ENCODE data around the gene PSG5. TPM values are rescaled to one million over a fixed set of nuclear protein-coding genes. Genes with fewer than 3 reads are reported as not detected.
"Not testable (repeated sequence)": the region's sequence is repeated elsewhere in the genome, so short reads cannot be mapped to it uniquely, and the experiment has no call there.

PSG5 gene
- total and polyA plus RNA-seq, 5 experiments from 2014 or later: not detected

DNA sequence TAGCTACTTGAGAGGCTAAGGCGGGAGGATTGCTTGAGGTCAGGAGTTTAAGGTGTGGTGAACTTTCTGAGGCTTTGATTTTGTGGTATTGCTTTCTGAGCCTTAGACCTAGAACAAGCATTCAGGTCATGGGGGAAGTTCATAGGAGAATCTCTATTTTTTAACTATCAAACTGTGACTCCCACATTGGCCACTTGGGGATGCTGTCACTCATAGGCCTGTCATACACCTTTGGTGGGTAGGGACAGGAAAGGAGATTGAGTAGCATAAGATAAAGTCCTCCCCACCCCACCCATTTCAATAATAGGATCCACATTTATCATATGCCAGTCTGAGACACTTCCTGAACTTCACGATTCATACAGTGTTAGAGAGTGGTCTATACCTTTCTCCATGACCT is 62.0 kb downstream of the PSG5 start:
- POLR2A ChIA-PET: no interaction called here
- Mint-ChIP-seq H3K27me3 (peaks cover 1 to 14% (median 6%) of the 10 kb centered on the region in 5 donors), H3K9me3 (peaks cover 0 to 8% (median 4%) of the 10 kb centered on the region in 9 donors), H3K4me3 (no peak overlapping the region), H3K27ac (no peak overlapping the region), H3K4me1 (no peaks in the 10 kb centered on the region), H3K36me3 (peaks cover 0 to 5% (median 0%) of the 10 kb centered on the region in 3 donors)
- ATAC-seq (no peak), DNase-seq (no peak)

DNA sequence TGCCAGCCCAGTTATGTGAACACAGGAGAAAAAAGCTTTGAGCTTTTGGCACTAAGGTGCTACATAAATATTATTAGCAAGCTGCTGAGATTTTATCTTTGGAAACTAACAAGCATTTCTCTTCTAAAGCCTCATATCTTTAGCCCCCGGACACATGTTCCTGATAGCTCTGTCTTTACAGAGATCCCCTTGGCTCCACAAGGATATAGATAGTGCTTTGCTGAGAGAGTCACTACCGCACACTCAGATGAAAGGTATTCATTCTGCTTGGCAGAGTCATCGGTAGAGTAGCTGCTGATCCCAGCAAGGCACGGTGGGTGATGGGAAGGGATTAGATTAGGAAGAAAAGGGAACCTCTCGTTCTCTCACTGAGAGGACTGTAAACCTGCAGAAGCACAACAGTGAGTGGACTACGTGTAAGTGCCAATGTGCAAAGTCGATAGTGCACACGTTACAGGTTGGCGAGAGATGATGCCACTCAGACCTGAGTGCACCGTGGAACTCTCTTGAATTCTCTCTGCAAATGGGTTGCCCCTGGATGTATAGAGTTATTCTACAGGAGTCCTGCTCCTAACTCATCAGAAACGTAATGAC is 65.8 kb downstream of the PSG5 start:
- peaks cover 2 to 18% (median 9%) of the 10 kb centered on the region in 9 donors for H3K9me3 Mint-ChIP-seq
- DNase-seq, H3K27ac Mint-ChIP-seq, H3K36me3 Mint-ChIP-seq, POLR2A ChIA-PET, ATAC-seq, H3K4me3 Mint-ChIP-seq, H3K4me1 Mint-ChIP-seq: not testable (repeated sequence)
- H3K27me3 Mint-ChIP-seq: peaks cover 1 to 29% (median 6%) of the 10 kb centered on the region in 5 donors

DNA sequence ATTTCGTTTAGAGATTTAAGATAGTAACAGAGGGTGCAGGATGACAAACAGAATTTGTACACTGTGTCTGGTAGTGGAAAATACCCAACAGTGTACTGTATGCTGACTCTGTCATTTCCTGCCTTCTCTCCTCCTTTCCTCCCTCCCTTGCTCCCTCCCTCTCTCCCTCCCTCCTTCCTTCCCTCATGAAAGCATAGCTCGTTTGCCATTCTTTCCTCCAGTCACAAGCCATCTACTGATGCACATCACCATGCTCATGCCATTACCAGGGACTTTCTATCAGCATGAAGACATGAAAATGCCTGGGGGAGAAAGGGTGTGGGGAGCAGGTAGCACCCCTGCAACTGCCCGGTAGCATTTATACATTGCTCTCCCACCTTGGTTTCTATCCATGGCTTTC is 66.8 kb downstream of the PSG5 start:
- H3K27ac Mint-ChIP-seq, POLR2A ChIA-PET, DNase-seq, H3K4me3 Mint-ChIP-seq, ATAC-seq, H3K4me1 Mint-ChIP-seq, H3K36me3 Mint-ChIP-seq: not testable (repeated sequence)
- peaks cover 1 to 29% (median 6%) of the 10 kb centered on the region in 5 donors for H3K27me3 Mint-ChIP-seq
- H3K9me3 Mint-ChIP-seq: peaks cover 2 to 28% (median 16%) of the 10 kb centered on the region in 9 donors

Other genes starting within 250 kb of the PSG5 start
- not detected for gene PSG7, start 249.3 kb downstream of the PSG5 start, total RNA-seq
- not detected for gene PSG7, start 249.3 kb downstream of the PSG5 start, polyA plus RNA-seq
- gene PSG11, start 160.1 kb downstream of the PSG5 start, total RNA-seq: not detected
- not detected for gene PSG11, start 160.1 kb downstream of the PSG5 start, polyA plus RNA-seq
- gene PSG2, start 103.8 kb downstream of the PSG5 start, total RNA-seq: not detected
- not detected for gene PSG2, start 103.8 kb downstream of the PSG5 start, polyA plus RNA-seq
- gene PSG4, start 19.1 kb upstream of the PSG5 start, total RNA-seq: not detected
- not detected for gene PSG4, start 19.1 kb upstream of the PSG5 start, polyA plus RNA-seq
- not detected for gene PSG9, start 83.0 kb upstream of the PSG5 start, total RNA-seq
- gene PSG9, start 83.0 kb upstream of the PSG5 start, polyA plus RNA-seq: not detected
- gene CD177, start 167.2 kb upstream of the PSG5 start, total RNA-seq: not detected
- gene CD177, start 167.2 kb upstream of the PSG5 start, polyA plus RNA-seq: not detected
- gene TEX101, start 228.4 kb upstream of the PSG5 start, total RNA-seq: not detected
- not detected for gene TEX101, start 228.4 kb upstream of the PSG5 start, polyA plus RNA-seq